Superior temporal gyrus (tissue), 1 donor: ENCODE results near the gene EXPH5.

Experiments
- DNase-seq: peaks from one replicate; pipeline ENCODE4 v3.0.0-alpha.2; 2016; ENCODE audit errors: extremely low spot score

The EXPH5 gene

GRCh38 chr11:108512708-108513107, 80.9 kb downstream of the EXPH5 start:
- DNase-seq, result no peak

GRCh38 chr11:108511851-108512474, 81.6 kb downstream of the EXPH5 start:
- DNase-seq, result no peak

- no peak for DNase-seq
Observed at GRCh38 chr11:108508653-108509593, 84.6 kb downstream of the EXPH5 start.

- no peak for DNase-seq
Observed at GRCh38 chr11:108501396-108501795, 92.2 kb downstream of the EXPH5 start.

- no peak for DNase-seq
Observed at GRCh38 chr11:108500721-108501120, 92.8 kb downstream of the EXPH5 start.

GRCh38 chr11:108500169-108500568, 93.4 kb downstream of the EXPH5 start:
- DNase-seq, result no peak

GRCh38 chr11:108498816-108499408, 94.7 kb downstream of the EXPH5 start:
- DNase-seq, result no peak

- no peak for DNase-seq
Observed at GRCh38 chr11:108498046-108498815, 95.3 kb downstream of the EXPH5 start, which contains the start of gene POGLUT3. Gene POGLUT3, minus strand, starts transcription at chr11:108498384. Its CDS starts 18 bp downstream, at chr11:108498366.

GRCh38 chr11:108497317-108498045, 96.1 kb downstream of the EXPH5 start:
- DNase-seq, result peak; percentile 67

- DNase-seq, result peak; percentile 20
Observed at GRCh38 chr11:108496643-108497256, 96.8 kb downstream of the EXPH5 start.

- DNase-seq, result no peak
Observed at GRCh38 chr11:108495326-108495725, 98.2 kb downstream of the EXPH5 start.

- no peak for DNase-seq
Observed at GRCh38 chr11:108494182-108494581, 99.4 kb downstream of the EXPH5 start.

- DNase-seq, result no peak
Observed at GRCh38 chr11:108491936-108492335, 101.6 kb downstream of the EXPH5 start.

GRCh38 chr11:108486828-108487227, 106.7 kb downstream of the EXPH5 start:
- no peak for DNase-seq

- no peak for DNase-seq
Observed at GRCh38 chr11:108486331-108486730, 107.2 kb downstream of the EXPH5 start.

GRCh38 chr11:108483163-108483562, 110.4 kb downstream of the EXPH5 start:
- no peak for DNase-seq

GRCh38 chr11:108474664-108475463, 118.7 kb downstream of the EXPH5 start:
- DNase-seq, result no peak

- no peak for DNase-seq
Observed at GRCh38 chr11:108472681-108473080, 120.9 kb downstream of the EXPH5 start.

- no peak for DNase-seq
Observed at GRCh38 chr11:108468478-108468864, 125.1 kb downstream of the EXPH5 start.
